HFFc6 (cell line): ENCODE results near the gene EVC2. TPM values are rescaled to one million over a fixed set of nuclear protein-coding genes. Genes with fewer than 3 reads are reported as not detected.

Experiments used
- DNase-seq: peaks from one replicate; pipeline ENCODE4 v3.0.0-alpha.2; 2018
- H3K27ac Mint-ChIP-seq: 2 replicates; pipeline ENCODE4 v1.8.0; 2020; ENCODE audit warnings: mild to moderate bottlenecking, mixed read lengths
- H3K27me3 Mint-ChIP-seq: 2 replicates; pipeline ENCODE4 v1.8.0; 2021; ENCODE audit warnings: mild to moderate bottlenecking, moderate library complexity, mixed read lengths; ENCODE audit not compliant: insufficient read depth
- H3K36me3 Mint-ChIP-seq: 2 replicates; pipeline ENCODE4 v1.8.0; 2021; ENCODE audit warnings: low read depth, mixed read lengths
- H3K4me1 Mint-ChIP-seq: 2 replicates; pipeline ENCODE4 v1.8.0; 2020; ENCODE audit warnings: low read depth, mixed read lengths
- H3K4me3 Mint-ChIP-seq: 2 replicates; pipeline ENCODE4 v1.8.0; 2020; ENCODE audit warnings: mild to moderate bottlenecking, moderate library complexity, mixed read lengths
- H3K9me3 Mint-ChIP-seq: 2 replicates; pipeline ENCODE4 v1.8.0; 2020; ENCODE audit warnings: mild to moderate bottlenecking, mixed read lengths
- total RNA-seq, 6 experiments: library from RNA; stranded (reverse); fragmentation: NEBNext Ultra II Directional; extraction: Animal tissue kit (Norgen Biotek cat#: 25700); gene quantifications; 2 replicates in 1 of 6; 3 replicates in 5 of 6; pipeline ENCODE4 v1.2.3, GENCODE V29; 2021
- TF ChIP-seq, protein P1 (sequence below): fragments of 200-600 bp; sonication (generic); IDR thresholded peaks from 2 replicates; pipeline ENCODE4 v1.5.0; 2021; ENCODE audit warnings: antibody characterized with exemption, mild to moderate bottlenecking

EVC2 gene
- total RNA-seq, 6 experiments from 2014 or later = 3.0 to 4.1 (median 3.8) TPM

- no peak overlapping the region for H3K4me3 Mint-ChIP-seq
- H3K9me3 Mint-ChIP-seq = no peaks in the 10 kb centered on the region
- peaks cover 1% of the 10 kb centered on the region; the same call in 1 of the 2 replicates for H3K27me3 Mint-ChIP-seq
- DNase-seq = no peak
- no peak overlapping the region for H3K27ac Mint-ChIP-seq
- H3K4me1 Mint-ChIP-seq = no peaks in the 10 kb centered on the region
- H3K36me3 Mint-ChIP-seq = peaks cover 10% of the 10 kb centered on the region; the same call in 1 of the 2 replicates
- TF ChIP-seq, protein P1, sequence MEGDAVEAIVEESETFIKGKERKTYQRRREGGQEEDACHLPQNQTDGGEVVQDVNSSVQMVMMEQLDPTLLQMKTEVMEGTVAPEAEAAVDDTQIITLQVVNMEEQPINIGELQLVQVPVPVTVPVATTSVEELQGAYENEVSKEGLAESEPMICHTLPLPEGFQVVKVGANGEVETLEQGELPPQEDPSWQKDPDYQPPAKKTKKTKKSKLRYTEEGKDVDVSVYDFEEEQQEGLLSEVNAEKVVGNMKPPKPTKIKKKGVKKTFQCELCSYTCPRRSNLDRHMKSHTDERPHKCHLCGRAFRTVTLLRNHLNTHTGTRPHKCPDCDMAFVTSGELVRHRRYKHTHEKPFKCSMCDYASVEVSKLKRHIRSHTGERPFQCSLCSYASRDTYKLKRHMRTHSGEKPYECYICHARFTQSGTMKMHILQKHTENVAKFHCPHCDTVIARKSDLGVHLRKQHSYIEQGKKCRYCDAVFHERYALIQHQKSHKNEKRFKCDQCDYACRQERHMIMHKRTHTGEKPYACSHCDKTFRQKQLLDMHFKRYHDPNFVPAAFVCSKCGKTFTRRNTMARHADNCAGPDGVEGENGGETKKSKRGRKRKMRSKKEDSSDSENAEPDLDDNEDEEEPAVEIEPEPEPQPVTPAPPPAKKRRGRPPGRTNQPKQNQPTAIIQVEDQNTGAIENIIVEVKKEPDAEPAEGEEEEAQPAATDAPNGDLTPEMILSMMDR = no peak
These were observed 139.4 kb downstream of the EVC2 start for GRCh38 chr4:5568931-5569330.

DNA sequence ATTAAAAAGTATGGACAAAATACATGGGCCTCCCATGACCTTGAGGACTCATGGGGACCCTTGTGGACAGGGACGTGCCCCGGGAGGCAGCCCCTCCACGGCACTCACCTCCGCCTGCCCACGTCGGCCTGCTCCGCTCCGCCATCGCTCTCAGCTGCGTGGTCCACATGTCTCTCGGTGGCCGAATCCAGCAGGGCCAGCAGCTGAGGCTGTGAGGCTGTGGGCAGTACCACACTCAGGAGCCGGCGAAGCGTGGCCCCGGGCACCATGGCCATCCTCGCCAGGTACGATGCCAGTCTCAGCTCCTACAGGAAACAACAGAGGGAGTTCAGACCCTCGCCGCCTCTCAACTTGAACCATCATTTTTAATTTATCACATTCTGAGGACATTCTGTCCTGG lies 140.0 kb downstream of the EVC2 start:
- Mint-ChIP-seq H3K4me3 (no peak overlapping the region), H3K4me1 (no peaks in the 10 kb centered on the region), H3K36me3 (peaks cover 7% of the 10 kb centered on the region), H3K9me3 (no peaks in the 10 kb centered on the region), H3K27me3 (peaks cover 1% of the 10 kb centered on the region; the same call in 1 of the 2 replicates), H3K27ac (no peak overlapping the region)
- DNase-seq = no peak
- TF ChIP-seq, protein P1 = no peak

GRCh38 chr4:5566991-5567390 lies 141.4 kb downstream of the EVC2 start:
- H3K9me3 Mint-ChIP-seq = no peaks in the 10 kb centered on the region
- H3K36me3 Mint-ChIP-seq = peaks cover 8% of the 10 kb centered on the region
- no peak for DNase-seq
- H3K27me3 Mint-ChIP-seq = peaks cover 1% of the 10 kb centered on the region; the same call in 1 of the 2 replicates
- TF ChIP-seq, protein P1 = no peak
- no peaks in the 10 kb centered on the region for H3K4me1 Mint-ChIP-seq
- H3K4me3 Mint-ChIP-seq = no peak overlapping the region
- H3K27ac Mint-ChIP-seq = no peak overlapping the region

DNA sequence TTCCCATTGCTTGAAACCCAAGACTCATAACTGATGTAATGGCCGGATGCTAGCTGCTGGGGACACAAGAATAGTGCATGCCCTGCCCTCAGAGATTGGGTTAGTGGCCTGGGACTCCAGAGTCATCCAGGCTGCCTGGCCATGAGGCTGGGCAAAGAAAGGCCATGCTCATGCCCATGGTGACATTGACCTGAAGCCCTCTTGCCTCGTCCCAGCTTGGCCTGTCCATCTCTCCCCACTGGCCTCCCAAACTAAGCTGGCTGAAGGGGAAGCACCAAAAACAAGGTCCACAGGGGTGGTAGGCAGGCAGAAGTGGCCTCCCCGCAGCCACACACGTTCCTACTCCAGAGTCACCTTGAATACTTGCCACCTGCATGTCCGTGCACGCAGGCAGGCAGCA lies 141.8 kb downstream of the EVC2 start:
- Mint-ChIP-seq H3K27me3 (peaks cover 1% of the 10 kb centered on the region; the same call in 1 of the 2 replicates), H3K27ac (no peak overlapping the region), H3K4me3 (no peak overlapping the region), H3K4me1 (no peaks in the 10 kb centered on the region), H3K9me3 (no peaks in the 10 kb centered on the region), H3K36me3 (peaks cover 8% of the 10 kb centered on the region)
- TF ChIP-seq, protein P1 = no peak
- DNase-seq = no peak

GRCh38 chr4:5563856-5564255 lies 144.5 kb downstream of the EVC2 start:
- H3K36me3 Mint-ChIP-seq = peaks cover 15% of the 10 kb centered on the region
- no peak for DNase-seq
- H3K4me3 Mint-ChIP-seq = no peak overlapping the region
- H3K27ac Mint-ChIP-seq = no peak overlapping the region
- TF ChIP-seq, protein P1 = no peak
- H3K27me3 Mint-ChIP-seq = peaks cover 1% of the 10 kb centered on the region; the same call in 1 of the 2 replicates
- H3K4me1 Mint-ChIP-seq = no peaks in the 10 kb centered on the region
- no peaks in the 10 kb centered on the region for H3K9me3 Mint-ChIP-seq

DNA sequence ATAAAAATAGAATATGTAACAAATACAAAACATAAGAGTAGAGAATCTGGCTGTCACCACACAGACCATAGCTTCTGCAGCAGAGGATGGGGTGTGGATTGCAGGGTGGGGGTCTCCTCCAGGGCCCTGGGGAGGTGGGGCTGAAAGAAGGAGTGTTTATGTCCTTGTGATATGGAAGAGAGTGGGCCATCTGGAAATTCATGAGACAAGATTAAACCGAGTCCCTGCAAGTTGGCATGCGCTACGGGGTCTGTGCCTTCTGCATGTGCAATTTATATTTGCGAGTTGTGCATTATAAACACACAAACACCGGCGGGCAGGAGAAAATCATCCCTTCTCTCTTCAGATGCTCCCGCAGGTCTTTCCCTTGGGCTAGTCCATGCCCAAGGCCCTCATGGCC lies 145.9 kb downstream of the EVC2 start:
- no peak overlapping the region for H3K4me3 Mint-ChIP-seq
- DNase-seq = no peak
- H3K27me3 Mint-ChIP-seq = peaks cover 1% of the 10 kb centered on the region; the same call in 1 of the 2 replicates
- no peak overlapping the region for H3K27ac Mint-ChIP-seq
- no peaks in the 10 kb centered on the region for H3K4me1 Mint-ChIP-seq
- peaks cover 25% of the 10 kb centered on the region for H3K36me3 Mint-ChIP-seq
- TF ChIP-seq, protein P1 = no peak
- H3K9me3 Mint-ChIP-seq = no peaks in the 10 kb centered on the region
